HG03571 (cell line): ENCODE results near the gene SNRPB2.

Experiments
- ATAC-seq: cut with Tn5 transposase; IDR thresholded peaks from one replicate; pipeline ENCODE4 v1.9.1; 2021; ENCODE audit not compliant: unreplicated experiment

Gene SNRPB2

DNA sequence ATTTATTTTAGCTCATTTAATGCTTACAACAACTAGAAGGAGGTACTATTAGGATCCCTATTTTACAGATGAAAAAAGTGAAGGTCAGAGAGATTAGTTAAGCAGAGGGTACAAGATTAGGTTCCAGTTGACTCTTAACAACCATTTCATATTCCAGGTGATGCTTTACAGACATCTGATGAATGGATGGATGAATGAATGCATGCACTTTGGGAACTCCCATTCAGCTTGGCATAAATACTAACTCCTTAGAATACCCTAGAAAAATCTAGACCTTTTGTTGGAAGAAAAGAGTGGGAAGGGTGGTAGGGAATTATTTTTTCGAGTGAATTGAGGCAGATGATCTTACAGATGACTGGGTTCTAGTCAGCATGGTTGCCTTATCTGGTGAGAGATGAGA is 746 bp upstream of the SNRPB2 start:
- ATAC-seq = no peak

DNA sequence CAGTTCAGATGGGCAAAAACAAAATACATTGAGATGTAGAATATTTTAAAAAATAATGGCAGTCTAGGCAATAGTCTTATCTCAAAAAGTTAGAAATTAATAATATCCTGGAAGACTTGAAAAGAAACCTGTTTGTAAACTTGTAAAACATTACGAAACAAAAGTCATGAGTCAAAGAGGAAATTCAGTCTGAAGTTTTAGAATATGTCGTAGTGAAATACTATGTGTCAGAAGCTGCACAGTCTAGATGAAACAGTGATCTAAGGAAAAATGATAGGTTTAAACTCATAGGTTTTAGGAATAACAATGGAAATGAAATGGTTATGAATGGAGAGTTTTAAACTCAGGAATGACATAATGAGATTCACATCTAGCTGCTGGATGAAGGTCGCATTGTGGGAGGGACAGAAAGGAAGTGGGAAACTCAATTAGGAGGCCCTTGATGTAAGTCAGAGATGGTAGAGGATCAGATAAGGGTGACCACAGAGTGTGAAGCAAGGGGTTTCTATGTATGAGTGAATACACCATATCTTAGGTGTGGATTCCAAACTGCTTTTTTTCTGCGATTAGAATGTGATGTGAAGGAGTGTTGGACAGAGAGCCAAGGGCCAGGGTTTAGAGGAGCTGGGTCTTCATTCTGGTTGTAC is 2.8 kb downstream of the SNRPB2 start:
- no peak for ATAC-seq

DNA sequence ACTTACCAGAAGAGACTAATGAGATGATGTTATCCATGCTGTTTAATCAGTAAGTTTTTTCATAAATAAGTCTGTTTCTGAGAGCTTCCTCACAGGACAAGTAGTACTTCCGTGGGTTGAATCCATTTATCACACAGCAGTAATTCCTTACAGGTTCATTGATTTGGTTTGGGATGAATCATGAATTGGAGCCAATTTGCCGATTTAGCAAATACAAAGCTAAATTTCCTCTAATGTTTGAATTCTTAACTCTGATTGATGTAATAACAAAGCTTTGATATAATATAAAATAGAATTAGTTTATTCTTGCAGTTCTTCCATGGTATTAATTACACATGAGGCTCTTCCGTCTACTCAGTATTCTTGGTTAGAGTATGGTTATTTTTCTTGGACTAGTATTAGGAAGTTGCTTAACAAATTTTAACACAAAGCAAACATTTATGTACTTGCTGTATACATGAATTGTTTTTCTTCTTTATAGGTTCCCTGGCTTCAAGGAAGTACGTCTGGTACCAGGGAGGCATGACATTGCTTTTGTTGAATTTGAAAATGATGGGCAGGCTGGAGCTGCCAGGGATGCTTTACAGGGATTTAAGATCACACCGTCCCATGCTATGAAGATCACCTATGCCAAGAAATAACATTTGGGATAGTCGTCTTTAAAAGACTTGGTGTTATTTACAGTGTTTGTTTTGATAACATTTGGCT is 10.7 kb downstream of the SNRPB2 start:
- ATAC-seq = no peak

DNA sequence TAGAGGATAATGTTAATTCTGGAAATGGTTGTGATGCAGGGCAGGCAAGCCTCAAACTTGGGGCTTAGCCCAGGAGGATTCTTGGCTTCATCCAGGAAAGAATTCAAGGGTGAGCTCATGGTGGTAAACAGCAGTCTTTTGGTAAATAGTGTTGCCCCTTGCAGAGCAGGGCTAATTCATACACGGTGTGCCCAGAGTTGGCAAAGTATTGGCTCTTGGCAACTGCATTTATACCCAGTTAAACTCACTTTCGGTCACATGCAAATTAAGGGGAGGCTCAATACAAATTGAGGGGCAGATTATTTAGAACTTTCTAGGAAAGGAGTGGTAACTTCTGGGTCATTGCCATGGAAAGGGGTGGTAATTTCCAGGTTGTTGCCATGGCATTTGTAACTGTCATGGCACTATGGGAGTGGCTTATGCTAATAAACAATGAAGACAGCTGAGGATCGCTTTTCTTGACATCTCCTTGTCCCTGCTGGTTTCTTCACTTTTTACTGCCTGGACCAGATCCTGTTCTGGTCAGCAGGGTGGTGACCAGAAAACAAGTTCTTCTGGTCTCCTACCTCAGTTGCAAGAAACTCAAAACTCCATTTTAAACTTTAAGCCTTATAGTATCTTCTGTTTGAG is 14.5 kb downstream of the SNRPB2 start:
- ATAC-seq = no peak

DNA sequence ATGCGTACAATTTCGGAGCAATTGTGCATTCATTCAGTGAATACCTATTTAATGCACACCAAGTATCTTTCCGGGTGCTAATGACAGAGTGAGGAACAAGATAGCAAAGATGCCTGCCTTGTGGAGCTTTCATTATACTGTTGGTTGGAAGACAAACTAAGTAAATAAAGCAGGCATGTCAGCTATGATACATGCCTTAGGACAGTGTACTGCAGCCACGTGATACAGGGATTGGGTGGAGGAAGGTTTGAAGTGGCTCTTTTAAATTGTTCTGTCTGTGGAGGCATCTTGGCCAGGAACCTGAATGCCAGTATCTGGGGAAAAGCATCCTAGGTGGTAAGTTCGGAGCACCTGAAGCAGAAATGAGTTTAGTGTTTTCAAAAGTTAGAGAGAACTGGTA is 15.4 kb downstream of the SNRPB2 start:
- ATAC-seq = no peak

DNA sequence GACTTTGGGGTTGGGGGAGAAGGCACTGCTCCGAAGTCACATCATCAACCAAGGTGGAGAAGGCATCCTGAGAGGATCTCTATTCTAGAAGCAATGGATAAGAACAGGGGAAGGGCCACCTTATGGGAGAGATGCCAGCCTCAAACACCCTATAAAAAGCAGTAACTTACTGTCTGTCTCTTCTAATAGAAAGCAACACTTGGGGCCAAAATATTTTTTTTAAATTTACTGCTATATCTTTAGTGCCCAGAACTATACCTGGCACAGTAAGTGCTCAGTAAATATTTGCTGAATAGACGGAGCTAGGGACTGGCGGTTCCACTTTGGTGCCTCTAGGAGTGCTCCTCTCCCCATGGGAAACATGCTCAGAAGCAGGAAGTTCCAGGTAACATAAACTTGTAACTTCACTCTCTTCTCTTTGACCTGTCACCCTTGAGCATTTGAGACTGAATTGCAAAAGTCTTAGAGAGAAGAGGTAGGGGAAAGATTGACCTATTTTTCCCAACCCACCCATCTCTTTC is 17.5 kb downstream of the SNRPB2 start:
- ATAC-seq = no peak

DNA sequence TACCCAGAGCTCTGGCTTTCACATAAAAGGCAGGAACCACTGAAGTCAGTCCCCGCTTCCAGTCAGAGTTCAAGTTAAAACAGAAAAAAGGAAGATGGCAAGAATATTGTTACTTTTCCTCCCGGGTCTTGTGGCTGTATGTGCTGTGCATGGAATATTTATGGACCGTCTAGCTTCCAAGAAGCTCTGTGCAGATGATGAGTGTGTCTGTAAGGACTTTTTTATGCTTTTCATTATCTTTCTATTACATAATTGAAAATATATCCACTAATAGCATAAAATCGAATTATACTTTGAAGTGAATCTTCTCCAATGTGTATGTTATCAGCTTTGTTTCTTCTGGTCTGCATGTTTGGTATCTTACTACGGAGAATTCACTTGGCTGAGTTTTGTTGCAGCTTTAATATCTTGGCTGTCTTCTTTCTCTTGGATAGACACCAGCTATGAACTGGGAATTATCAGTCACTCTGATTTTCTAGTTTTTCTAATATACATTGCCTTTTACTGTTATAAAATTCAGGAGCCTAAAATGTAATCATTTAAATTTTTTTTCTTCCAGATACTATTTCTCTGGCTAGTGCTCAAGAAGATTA is 18.6 kb downstream of the SNRPB2 start, which contains the start of gene OTOR:
TSS of gene OTOR (plus strand) at position 51 of the 593 bp plus-strand sequence. CDS start at position 95, 44 bp downstream.
- no peak for ATAC-seq

DNA sequence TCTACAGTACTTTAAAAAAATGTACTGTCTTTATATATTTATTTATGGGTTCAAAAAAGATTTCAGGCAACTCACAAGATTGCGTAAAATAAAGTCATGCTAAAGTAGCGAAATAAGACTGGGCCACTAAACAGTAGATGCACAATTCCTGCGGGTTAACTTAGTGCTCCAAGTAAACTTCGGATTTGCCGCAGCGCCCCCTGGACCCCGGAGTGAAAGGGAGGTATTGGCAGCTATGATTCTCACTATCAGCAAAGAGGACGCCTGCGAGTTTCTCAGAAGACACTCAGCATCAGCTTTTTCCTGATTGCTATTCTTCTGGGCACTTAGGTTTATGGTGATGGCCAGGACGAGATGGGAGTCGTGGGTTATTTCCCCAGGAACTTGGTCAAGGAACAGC is 19.7 kb downstream of the SNRPB2 start:
- no peak for ATAC-seq

DNA sequence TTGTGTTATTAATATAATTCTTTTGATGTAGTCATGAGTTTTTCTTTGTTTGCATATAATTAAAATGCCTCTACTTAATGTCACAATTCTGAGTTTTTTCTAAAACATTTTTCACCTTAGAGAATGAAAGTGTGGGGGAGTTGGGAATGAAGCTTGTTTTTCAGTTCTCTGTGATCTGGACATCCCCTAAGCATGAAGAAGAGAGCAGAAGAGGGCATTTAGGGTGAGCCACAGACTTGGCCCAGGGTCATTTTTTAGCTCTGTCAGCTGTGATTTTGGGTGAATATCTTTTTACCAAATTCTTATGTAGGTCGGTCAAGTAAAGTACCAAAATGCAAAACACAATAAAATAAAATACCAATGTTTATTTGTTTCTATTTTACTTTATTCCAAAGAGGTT is 22.3 kb downstream of the SNRPB2 start:
- no peak for ATAC-seq

DNA sequence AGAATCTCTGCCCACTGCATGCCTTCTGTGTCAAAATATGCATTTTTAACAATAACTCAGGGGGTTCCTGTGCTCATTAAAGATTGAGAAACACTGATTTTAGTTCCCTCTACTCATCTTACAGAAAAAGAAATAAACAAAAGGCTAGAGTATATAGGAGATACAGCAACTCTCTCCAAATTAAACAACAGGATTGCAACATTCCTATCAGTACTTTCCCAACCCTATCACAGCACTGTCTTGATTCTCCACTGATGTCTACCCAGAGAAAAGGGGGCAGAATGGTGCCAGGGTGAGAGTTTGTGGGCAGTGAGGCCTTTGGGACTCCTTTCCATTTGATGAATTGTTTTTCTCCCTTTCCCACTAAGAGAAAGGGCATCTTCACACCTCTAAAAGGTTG is 23.1 kb downstream of the SNRPB2 start:
- no peak for ATAC-seq

DNA sequence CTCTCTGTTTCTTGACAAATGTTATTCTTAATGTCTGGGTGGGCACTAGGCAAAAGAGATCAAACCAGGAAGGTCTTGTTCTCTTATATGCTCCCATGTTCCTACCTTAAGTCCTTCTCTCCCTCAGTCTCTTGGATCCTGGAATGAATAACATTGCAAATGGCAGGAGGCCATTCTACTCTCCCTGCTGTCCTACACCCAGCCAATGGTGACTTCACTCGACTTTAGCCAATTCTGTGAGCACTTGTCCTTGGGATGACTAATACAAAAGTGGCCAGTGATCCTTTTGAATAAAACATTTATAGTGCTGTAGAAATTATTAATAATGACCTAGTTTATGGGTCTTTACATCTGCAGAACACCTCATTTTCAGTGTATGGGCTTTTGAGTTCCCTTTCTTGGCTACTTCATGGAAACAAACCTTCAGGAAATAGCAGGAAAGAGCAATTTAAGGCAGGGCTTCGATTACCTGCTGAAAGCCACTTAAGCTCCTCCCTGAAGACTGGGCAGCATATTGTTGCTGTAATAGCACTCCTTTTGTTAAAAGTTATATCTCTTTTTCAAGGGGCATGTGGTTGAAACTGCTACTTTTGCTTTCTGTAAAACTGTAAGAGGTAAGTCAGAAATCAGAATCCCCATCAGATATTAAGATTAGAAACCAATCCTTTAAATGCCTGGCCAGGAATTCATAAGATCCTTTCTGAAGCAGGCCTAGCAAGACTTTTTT is 28.8 kb downstream of the SNRPB2 start:
- no peak for ATAC-seq

DNA sequence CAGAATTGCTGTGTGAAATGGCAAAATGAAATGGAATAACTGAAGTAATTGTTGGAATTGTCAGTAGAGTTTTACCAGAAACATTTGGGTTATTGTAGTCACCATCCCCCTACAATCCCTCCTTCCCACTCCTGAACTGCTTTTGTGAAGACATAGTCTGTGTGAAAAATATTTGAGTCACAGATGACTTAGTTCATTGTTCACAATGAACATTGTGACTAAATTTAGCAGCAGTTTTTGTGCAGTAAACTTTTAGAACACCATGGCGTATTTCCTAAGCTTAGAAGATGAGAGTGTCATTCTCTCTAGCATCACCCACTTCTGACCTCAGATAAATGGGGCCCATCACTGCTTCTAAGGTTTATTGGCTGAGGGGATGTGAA is 29.3 kb downstream of the SNRPB2 start:
- ATAC-seq = no peak

DNA sequence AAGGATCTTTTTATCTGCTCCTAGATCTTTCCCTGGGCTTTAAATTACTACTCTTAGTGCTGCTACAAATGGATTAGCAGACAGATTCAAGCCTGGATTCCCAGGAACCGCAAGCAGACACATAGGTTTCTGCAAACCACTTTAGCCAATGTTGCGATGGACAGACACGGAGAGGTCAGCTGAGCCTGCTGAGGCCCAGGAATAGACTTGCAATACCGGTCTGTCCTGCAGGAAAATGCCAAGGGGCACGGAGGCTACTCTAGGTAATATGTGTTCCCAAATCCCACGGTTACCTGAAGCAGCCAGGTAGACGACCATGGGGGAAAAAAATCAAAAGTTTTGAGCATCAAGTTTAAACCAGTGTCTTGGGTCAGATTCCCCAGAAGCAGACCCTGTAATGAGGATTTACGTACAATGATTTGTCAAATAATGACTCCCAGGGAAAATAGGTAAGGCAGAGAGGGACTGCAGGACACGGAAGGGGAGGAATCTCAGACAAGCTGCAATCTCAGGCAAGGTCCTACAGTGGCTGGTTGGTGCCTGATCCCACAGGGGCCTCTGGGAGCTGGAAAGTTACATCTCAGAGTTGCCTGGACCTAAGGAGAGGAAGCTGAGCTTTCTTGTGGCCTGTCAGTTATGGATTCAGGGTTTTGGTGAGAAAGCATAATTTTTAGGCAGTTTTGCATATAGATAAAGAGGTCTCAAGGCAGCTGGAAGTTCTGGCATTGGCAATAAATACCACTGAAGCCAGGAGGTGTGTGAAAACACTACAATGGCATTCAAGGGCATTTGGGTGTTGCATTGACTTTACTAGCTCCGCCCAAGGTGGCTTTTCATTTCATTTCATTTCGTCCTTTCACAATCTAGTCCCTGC is 30.8 kb downstream of the SNRPB2 start:
- ATAC-seq = no peak

DNA sequence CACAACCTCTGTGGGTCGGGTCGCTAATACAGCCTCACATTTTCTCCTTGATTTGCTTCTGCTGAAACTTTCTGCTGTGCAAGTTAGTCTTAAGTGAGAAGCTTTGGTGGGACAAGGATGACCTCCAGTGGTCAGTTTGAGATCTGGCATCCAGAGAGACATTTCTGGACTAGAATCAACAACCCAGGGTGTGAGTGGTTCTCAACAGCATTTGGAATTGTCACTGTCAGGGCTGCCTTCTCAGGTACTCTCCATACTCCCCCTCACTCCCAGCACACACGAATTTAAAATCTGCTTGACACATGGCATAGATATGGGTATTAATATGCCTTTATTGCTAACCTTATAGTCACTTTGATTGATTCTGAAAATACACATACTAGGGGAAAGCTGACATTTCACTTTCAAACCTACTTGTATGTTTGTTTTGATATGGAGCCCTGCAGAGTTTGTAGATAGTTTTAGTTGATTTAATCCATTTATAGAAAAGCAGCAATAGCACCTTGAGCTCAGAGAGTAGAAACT is 31.5 kb downstream of the SNRPB2 start:
- ATAC-seq = peak; percentile 67

DNA sequence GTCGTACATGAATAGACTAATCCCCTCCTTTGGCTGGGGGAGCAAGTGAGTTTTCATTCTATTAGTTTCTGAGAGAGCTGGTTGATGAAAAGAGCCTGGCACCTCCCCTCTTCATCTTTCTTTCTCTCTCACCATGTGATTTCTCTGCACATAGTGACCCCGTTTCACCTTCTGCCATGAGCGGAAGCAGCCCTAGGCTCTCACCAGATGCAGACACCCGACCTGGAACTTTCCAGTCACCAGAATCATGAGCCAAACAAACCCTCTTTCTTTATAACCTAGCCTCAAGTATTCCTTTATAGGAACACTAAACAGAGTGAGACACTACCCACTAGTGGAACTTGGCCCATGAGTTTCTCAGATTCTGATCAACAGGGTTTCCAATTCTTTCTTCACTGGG is 34.7 kb downstream of the SNRPB2 start:
- ATAC-seq = no peak

DNA sequence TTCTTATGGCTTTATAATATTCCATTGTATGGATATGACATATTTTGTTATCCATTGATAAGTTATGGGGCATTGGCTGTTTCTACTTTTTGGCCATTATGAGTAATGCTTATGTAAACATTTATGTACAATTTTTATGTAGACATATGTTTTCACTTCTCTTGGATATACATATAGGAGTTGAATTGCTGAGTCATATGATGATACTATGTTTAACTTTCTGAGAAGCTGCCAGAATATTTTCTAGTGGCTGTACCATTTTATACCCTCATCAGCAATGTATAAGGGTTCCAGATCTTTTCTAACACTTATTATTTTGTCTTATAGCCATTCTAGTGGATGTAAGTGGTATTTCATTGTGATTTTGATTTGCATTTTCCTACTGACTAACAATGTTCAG is 41.4 kb downstream of the SNRPB2 start:
- ATAC-seq = no peak

DNA sequence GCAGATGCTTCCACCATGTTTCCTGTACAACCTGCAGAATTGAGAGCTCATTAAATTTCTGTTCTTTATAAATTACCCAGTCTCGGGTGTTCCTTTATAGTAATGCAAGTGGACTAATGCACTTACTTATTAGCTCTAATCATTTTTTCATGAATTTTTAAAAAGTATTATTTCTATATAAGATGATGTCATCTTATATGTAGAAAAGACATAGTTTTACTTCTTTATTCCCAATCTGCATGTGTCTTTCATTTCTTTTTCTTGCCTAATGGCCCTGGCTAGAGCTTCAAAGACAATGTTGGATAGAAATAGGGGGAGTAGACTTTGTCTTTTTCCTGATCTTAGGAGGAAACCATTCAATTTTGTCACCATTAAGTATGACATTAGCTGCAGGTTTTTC is 46.1 kb downstream of the SNRPB2 start:
- no peak for ATAC-seq

DNA sequence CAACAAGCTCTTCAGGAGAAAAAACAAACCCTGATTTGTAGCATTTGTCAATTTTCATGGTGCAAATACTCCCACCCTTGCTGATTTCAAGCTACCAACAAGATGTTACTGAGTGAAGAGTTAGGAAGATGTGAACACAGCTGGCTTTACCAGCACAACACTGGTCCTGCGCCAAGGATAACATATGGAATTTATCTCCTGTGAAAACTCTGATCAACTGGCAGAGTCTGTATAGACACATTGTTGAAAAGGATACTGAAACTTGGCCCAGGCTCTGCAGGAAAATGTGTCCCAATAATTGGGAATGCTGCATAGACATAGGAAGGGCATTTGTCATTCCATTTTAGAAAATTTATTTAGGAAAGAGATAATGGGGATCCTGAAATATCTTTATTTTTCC is 47.3 kb downstream of the SNRPB2 start:
- no peak for ATAC-seq

DNA sequence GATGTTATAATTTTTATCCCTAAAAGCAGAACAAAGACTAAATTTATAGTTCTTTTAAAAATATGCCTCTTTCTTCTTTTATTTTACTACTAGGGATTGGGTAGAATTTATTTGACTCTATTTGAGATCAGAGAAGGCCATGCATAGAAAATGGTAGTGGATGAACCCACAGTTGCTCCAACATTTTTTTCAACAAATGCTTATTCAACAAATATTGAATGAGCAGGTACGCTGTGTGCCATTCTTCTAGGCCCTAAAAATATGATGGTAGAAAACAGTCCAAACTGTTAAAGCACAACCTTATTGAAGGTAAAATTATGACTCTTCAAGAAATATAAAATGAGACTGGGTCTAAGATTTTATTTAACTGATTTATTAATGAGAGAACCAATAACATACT is 48.3 kb downstream of the SNRPB2 start:
- ATAC-seq = no peak

DNA sequence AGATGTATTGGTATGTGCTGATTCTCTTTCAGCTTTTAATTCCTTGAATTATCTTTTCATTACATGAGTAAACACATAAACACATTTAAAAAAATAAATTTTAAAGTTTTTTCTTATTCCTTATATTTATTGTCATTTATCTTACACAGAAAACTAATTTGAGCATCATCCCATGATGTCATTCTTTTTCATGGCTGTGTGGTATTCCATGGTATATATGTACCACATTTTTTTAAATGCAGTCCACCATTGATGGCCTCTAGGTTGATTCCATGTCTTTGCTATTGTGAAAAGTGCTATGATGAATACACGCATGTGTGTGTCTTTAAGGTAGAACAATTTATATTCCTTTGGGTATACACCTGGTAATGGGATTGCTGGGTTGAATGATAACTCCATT is 51.7 kb downstream of the SNRPB2 start:
- no peak for ATAC-seq
